ENCODE measurements around the gene SLC2A2. TPM values are rescaled to one million over a fixed set of nuclear protein-coding genes. Genes with fewer than 3 reads are reported as not detected.

The SLC2A2 gene
- total RNA-seq, 1 donor from 2014 or later, result not detected

- Mint-ChIP-seq H3K36me3 (peaks cover 2% of the 10 kb centered on the region), H3K4me1 (no peaks in the 10 kb centered on the region), H3K9me3 (peaks cover 2% of the 10 kb centered on the region), H3K27ac (no peak overlapping the region), H3K4me3 (no peak overlapping the region), H3K27me3 (ENCODE audit: insufficient read depth, low read depth) (no peaks in the 10 kb centered on the region)
- TF ChIP-seq CTCF (IDR thresholded peaks at IDR 0.05) (no peak), EZH2phosphoT487 (IDR thresholded peaks at IDR 0.05) (no peak), EZH2 (IDR thresholded peaks at IDR 0.05) (no peak)
- Histone ChIP-seq H3K4me3 (no peak overlapping the region), H3K27ac (no peak overlapping the region), H3K9me3 (ENCODE audit: low read depth) (no peaks in the 10 kb centered on the region), H2AFZ (replicated peaks) (no peak overlapping the region), H3K4me1 (no peaks in the 10 kb centered on the region), H3K4me2 (no peak overlapping the region), H3F3A (ENCODE audit: low read depth) (no peaks in the 10 kb centered on the region), H3K9ac (no peak overlapping the region), H3K36me3 (no peaks in the 10 kb centered on the region), H3K27me3 (no peaks in the 10 kb centered on the region), H4K20me1 (ENCODE audit: low read depth) (no peaks in the 10 kb centered on the region), H3K79me2 (ENCODE audit: low read depth) (no peaks in the 10 kb centered on the region)
- no peak for DNase-seq (ENCODE audit: low spot score)
Measured at GRCh38 chr3:171057072-171057471, 30.6 kb upstream of the SLC2A2 start.

GRCh38 chr3:171056528-171056927, 30.0 kb upstream of the SLC2A2 start:
- no peak overlapping the region for H3K27ac ChIP-seq
- H3K27me3 Mint-ChIP-seq (ENCODE audit: insufficient read depth, low read depth), result no peaks in the 10 kb centered on the region
- no peak overlapping the region for H3K4me3 ChIP-seq
- no peak overlapping the region for H3K4me3 Mint-ChIP-seq
- no peaks in the 10 kb centered on the region for H3K4me1 ChIP-seq
- no peak overlapping the region for H2AFZ ChIP-seq (replicated peaks)
- no peak for DNase-seq (ENCODE audit: low spot score)
- H3K27ac Mint-ChIP-seq, result no peak overlapping the region
- no peak overlapping the region for H3K4me2 ChIP-seq
- H3K9me3 Mint-ChIP-seq, result peaks cover 2% of the 10 kb centered on the region
- no peaks in the 10 kb centered on the region for H3K27me3 ChIP-seq
- no peak overlapping the region for H3K9ac ChIP-seq
- H3K36me3 Mint-ChIP-seq, result no peaks in the 10 kb centered on the region
- H3K4me1 Mint-ChIP-seq, result no peaks in the 10 kb centered on the region
- no peaks in the 10 kb centered on the region for H3K79me2 ChIP-seq (ENCODE audit: low read depth)
- no peaks in the 10 kb centered on the region for H3F3A ChIP-seq (ENCODE audit: low read depth)
- TF ChIP-seq EZH2phosphoT487 (IDR thresholded peaks at IDR 0.05), result no peak
- no peak for TF ChIP-seq CTCF (IDR thresholded peaks at IDR 0.05)
- TF ChIP-seq EZH2 (IDR thresholded peaks at IDR 0.05), result no peak
- H3K9me3 ChIP-seq (ENCODE audit: low read depth), result no peaks in the 10 kb centered on the region
- H3K36me3 ChIP-seq, result no peaks in the 10 kb centered on the region
- H4K20me1 ChIP-seq (ENCODE audit: low read depth), result no peaks in the 10 kb centered on the region

DNA sequence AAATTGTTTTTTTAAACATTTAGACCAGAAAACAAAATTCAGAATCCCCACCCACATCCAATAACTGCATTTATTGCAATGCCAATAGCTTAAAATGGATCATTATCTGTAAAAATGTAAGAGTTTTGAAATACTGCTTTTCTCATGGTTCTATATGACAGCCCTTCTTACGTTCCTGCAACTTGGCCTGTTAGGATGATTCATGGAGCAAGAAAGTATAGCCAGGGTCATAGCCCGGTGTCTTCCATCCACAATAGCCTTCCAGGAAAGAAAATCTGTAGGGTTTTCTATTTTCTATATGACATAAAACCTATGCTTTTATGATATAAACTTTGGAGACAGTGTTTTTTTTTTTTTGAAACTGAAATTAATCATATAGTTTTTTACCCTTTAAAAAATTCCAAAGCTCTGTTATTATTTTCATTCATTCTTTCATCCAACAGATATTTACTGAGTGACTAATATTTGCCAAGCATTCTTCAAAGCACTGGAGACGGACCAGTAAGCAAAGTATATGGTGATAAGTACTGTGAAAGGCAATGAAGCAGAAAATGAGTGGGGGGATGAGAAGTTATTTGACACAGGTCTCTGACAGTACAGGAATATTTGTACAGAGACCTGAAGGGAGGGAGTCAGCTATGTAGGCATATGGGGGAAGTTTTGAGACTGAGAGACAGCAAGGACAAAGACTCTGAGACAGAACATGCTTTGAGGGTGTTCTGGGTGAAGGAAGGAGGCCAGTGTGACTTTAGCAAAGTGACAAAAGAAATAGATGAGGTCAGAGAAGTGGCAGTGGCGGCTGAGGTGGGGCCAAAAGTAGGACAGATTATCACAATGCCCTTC, 29.0 kb upstream of the SLC2A2 start:
- H3K4me1 ChIP-seq, result no peaks in the 10 kb centered on the region
- DNase-seq (ENCODE audit: low spot score), result no peak
- no peaks in the 10 kb centered on the region for H3K36me3 ChIP-seq
- H2AFZ ChIP-seq (replicated peaks), result no peak overlapping the region
- no peak overlapping the region for H3K4me3 Mint-ChIP-seq
- no peak for TF ChIP-seq CTCF (IDR thresholded peaks at IDR 0.05)
- TF ChIP-seq EZH2phosphoT487 (IDR thresholded peaks at IDR 0.05), result no peak
- no peak for TF ChIP-seq EZH2 (IDR thresholded peaks at IDR 0.05)
- no peaks in the 10 kb centered on the region for H3K36me3 Mint-ChIP-seq
- H3K27me3 ChIP-seq, result no peaks in the 10 kb centered on the region
- H4K20me1 ChIP-seq (ENCODE audit: low read depth), result no peaks in the 10 kb centered on the region
- no peaks in the 10 kb centered on the region for H3K27me3 Mint-ChIP-seq (ENCODE audit: insufficient read depth, low read depth)
- no peaks in the 10 kb centered on the region for H3F3A ChIP-seq (ENCODE audit: low read depth)
- peaks cover 2% of the 10 kb centered on the region for H3K9me3 Mint-ChIP-seq
- H3K4me2 ChIP-seq, result no peak overlapping the region
- H3K4me3 ChIP-seq, result no peak overlapping the region
- H3K79me2 ChIP-seq (ENCODE audit: low read depth), result no peaks in the 10 kb centered on the region
- no peak overlapping the region for H3K27ac ChIP-seq
- H3K27ac Mint-ChIP-seq, result no peak overlapping the region
- H3K9ac ChIP-seq, result no peak overlapping the region
- no peaks in the 10 kb centered on the region for H3K4me1 Mint-ChIP-seq
- H3K9me3 ChIP-seq (ENCODE audit: low read depth), result no peaks in the 10 kb centered on the region
